SK-N-SH (cell line): ENCODE data around the gene DARS2. TPM values are rescaled to one million over a fixed set of nuclear protein-coding genes. Genes with fewer than 3 reads are reported as not detected.

Experiments used
- CTCF ChIA-PET: fragments of 300-600, 350-600 bp; formaldehyde crosslinking; extraction: SDS; loops from one replicate; lab custom pipeline; 2021; lab: Yijun Ruan, JAX
- POLR2A ChIA-PET: fragments of 350-600 bp; sonication (Branson Sonifier 250); formaldehyde crosslinking; extraction: SDS; loops from one replicate; lab custom pipeline; 2020; ENCODE audit warnings: antibody characterized with exemption, inconsistent platforms; lab: Yijun Ruan, JAX
- DNase-seq: peaks from one replicate; pipeline ENCODE4 v3.0.0; 2012
- H2AFZ ChIP-seq: fragments of 200-600 bp; sonication (generic); 2 replicates; pipeline ENCODE4 v1.8.1; 2016; ENCODE audit warnings: antibody characterized with exemption, mild to moderate bottlenecking, low read depth
- H3F3A ChIP-seq: fragments of 200-600 bp; sonication (generic); replicated peaks from 2 replicates; pipeline ENCODE3; 2016; ENCODE audit warnings: antibody characterized with exemption, mild to moderate bottlenecking; ENCODE audit not compliant: insufficient read depth
- H3K27ac ChIP-seq, 2 experiments: fragments of 200-500 bp in 1 of 2; fragments of 200-600 bp in 1 of 2; sonication (Bioruptor generic) in 1 of 2; sonication (generic), shearing (Covaris generic) in 1 of 2; 2 replicates each; pipeline versions ENCODE4 v1.5.1 to v1.6.1; 2014 to 2016; ENCODE audit warnings: low read depth in 2 of 2, inconsistent platforms in 1 of 2, low read length in 1 of 2, mild to moderate bottlenecking in 1 of 2, mixed read lengths in 1 of 2
- H3K27me3 ChIP-seq: fragments of 200-600 bp; sonication (generic), shearing (Covaris generic); 2 replicates; pipeline ENCODE4 v1.6.1; 2016; ENCODE audit warnings: mixed run types; ENCODE audit not compliant: insufficient read depth
- H3K36me3 ChIP-seq, 2 experiments: fragments of 200-500 bp in 1 of 2; fragments of 200-600 bp in 1 of 2; sonication (Bioruptor generic) in 1 of 2; sonication (generic) in 1 of 2; replicated peaks in 1 of 2; 2 replicates each; pipeline versions ENCODE3 to v1.5.1; 2014 to 2016; ENCODE audit warnings: low read length in 1 of 2, mild to moderate bottlenecking in 1 of 2; ENCODE audit not compliant: insufficient read depth in 2 of 2, control insufficient read depth in 1 of 2
- H3K4me1 ChIP-seq, 2 experiments: fragments of 200-500 bp in 1 of 2; fragments of 200-600 bp in 1 of 2; sonication (Bioruptor generic) in 1 of 2; sonication (generic), shearing (Covaris generic) in 1 of 2; 2 replicates each; pipeline versions ENCODE4 v1.5.1 to v1.6.1; 2014 to 2016; ENCODE audit warnings: low read depth in 1 of 2, low read length in 1 of 2, mixed run types in 1 of 2; ENCODE audit not compliant: insufficient read depth in 2 of 2, control insufficient read depth in 1 of 2
- H3K4me2 ChIP-seq: fragments of 200-600 bp; sonication (generic), shearing (Covaris generic); 2 replicates; pipeline ENCODE4 v1.6.1; 2017; ENCODE audit warnings: mixed run types
- H3K4me3 ChIP-seq, 2 experiments: fragments of 200-500 bp in 1 of 2; fragments of 200-600 bp in 1 of 2; sonication (Bioruptor generic) in 1 of 2; sonication (generic), shearing (Covaris generic) in 1 of 2; 2 replicates each; pipeline versions ENCODE4 v1.5.1 to v1.8.1; 2014 to 2016; ENCODE audit warnings: low read depth in 2 of 2, inconsistent platforms in 1 of 2, low read length in 1 of 2, mild to moderate bottlenecking in 1 of 2, mixed read lengths in 1 of 2, moderate library complexity in 1 of 2
- H3K79me2 ChIP-seq: fragments of 200-600 bp; sonication (generic); 2 replicates; pipeline ENCODE4 v1.8.1; 2017; ENCODE audit warnings: mild to moderate bottlenecking; ENCODE audit not compliant: insufficient read depth
- H3K9ac ChIP-seq: fragments of 200-600 bp; sonication (generic); 2 replicates; pipeline ENCODE4 v1.6.1; 2017; ENCODE audit warnings: mixed run types
- H3K9me2 ChIP-seq: fragments of 200-600 bp; sonication (generic); 2 replicates; pipeline ENCODE4 v1.6.1; 2017; ENCODE audit warnings: mixed run types
- H3K9me3 ChIP-seq: fragments of 200-600 bp; sonication (generic); 2 replicates; pipeline ENCODE4 v1.6.1; 2017; ENCODE audit warnings: mixed run types, mild to moderate bottlenecking, moderate library complexity
- H4K20me1 ChIP-seq: fragments of 200-600 bp; sonication (generic); 2 replicates; pipeline ENCODE4 v1.6.1; 2017; ENCODE audit warnings: mild to moderate bottlenecking, mixed run types; ENCODE audit not compliant: insufficient read depth
- ELF1 ChIP-seq: IDR thresholded peaks from 2 replicates; pipeline ENCODE4 v1.4.0; 2012
- EZH2phosphoT487 ChIP-seq: fragments of 200-600 bp; sonication (generic); IDR thresholded peaks from 2 replicates; pipeline ENCODE4 v1.6.1; 2017; ENCODE audit warnings: low read depth, mixed run types, mild to moderate bottlenecking, antibody characterized with exemption, moderate library complexity, borderline replicate concordance
- FOXJ3 ChIP-seq: sonication (generic); formaldehyde crosslinking; IDR thresholded peaks from 2 replicates; pipeline ENCODE4 v1.5.1; 2020; ENCODE audit warnings: mild to moderate bottlenecking, missing genetic modification reagents
- FOXM1 ChIP-seq: IDR thresholded peaks from 2 replicates; pipeline ENCODE4 v1.4.0; 2012; ENCODE audit warnings: low read depth, mild to moderate bottlenecking
- GABPA ChIP-seq: IDR thresholded peaks from 2 replicates; pipeline ENCODE4 v1.4.0; 2012; ENCODE audit warnings: low read depth, mild to moderate bottlenecking
- JUND ChIP-seq: IDR thresholded peaks from 2 replicates; pipeline ENCODE4 v1.4.0; 2012
- MEF2A ChIP-seq: IDR thresholded peaks from 2 replicates; pipeline ENCODE4 v1.4.0; 2012; ENCODE audit warnings: low read depth, borderline replicate concordance
- MXI1 ChIP-seq: IDR thresholded peaks from 2 replicates; pipeline ENCODE4 v1.6.1; 2012; ENCODE audit warnings: mild to moderate bottlenecking, low read depth, low read length, improper control_type of control experiment
- NRF1 ChIP-seq: IDR thresholded peaks from 2 replicates; pipeline ENCODE4 v1.6.1; 2012; ENCODE audit warnings: low read depth, mild to moderate bottlenecking, low read length
- PBX3 ChIP-seq: IDR thresholded peaks from 2 replicates; pipeline ENCODE4; 2012
- REST ChIP-seq: IDR thresholded peaks from 2 replicates; pipeline ENCODE4 v1.6.1; 2012; ENCODE audit warnings: mild to moderate bottlenecking, low read depth, low read length, moderate library complexity
- RFX5 ChIP-seq: IDR thresholded peaks from 2 replicates; pipeline ENCODE4 v1.6.1; 2012; ENCODE audit warnings: mild to moderate bottlenecking, improper control_type of control experiment, low read length
- RXRA ChIP-seq: IDR thresholded peaks from 2 replicates; pipeline ENCODE4 v1.4.0; 2012; ENCODE audit warnings: low read depth, mild to moderate bottlenecking, borderline replicate concordance
- SMC3 ChIP-seq: IDR thresholded peaks from 2 replicates; pipeline ENCODE4 v1.6.1; 2012; ENCODE audit warnings: low read depth, low read length, improper control_type of control experiment
- TAF1 ChIP-seq: IDR thresholded peaks from 2 replicates; pipeline ENCODE4 v1.6.1; 2012; ENCODE audit warnings: low read depth, mild to moderate bottlenecking, low read length, moderate library complexity, borderline replicate concordance
- TEAD4 ChIP-seq: IDR thresholded peaks from 2 replicates; pipeline ENCODE4 v1.4.0; 2012; ENCODE audit warnings: mild to moderate bottlenecking, borderline replicate concordance; ENCODE audit not compliant: insufficient read depth
- USF1 ChIP-seq: IDR thresholded peaks from 2 replicates; pipeline ENCODE4 v1.4.0; 2012; ENCODE audit warnings: low read depth, borderline replicate concordance
- USF2 ChIP-seq: fragments of 150-350 bp; IDR thresholded peaks from 2 replicates; pipeline ENCODE4 v1.6.1; 2017; ENCODE audit warnings: antibody characterized with exemption, low read length, low read depth, borderline replicate concordance
- YY1 ChIP-seq: IDR thresholded peaks from 2 replicates; pipeline ENCODE4 v1.4.0; 2012; ENCODE audit warnings: low read depth, mild to moderate bottlenecking
- ZBTB33 ChIP-seq: IDR thresholded peaks from 2 replicates; pipeline ENCODE4 v1.4.0; 2012; ENCODE audit warnings: low read depth, borderline replicate concordance
- WGBS: methylation state at CpG from one replicate; pipeline ENCODE4 v1.1.6; 2017; ENCODE audit warnings: low lambda C conversion rate; 5-methylcytosine and 5-hydroxymethylcytosine counted together
- polyA plus RNA-seq, 3 experiments: library from polyadenylated mRNA; depleted of rRNA; stranded (reverse); fragments of >200 nt; gene quantifications; 2 replicates each; pipeline ENCODE4 v1.2.3, GENCODE V29; 2012

Gene DARS2
- polyA plus RNA-seq, 1 of the 3 experiments (the other 2 are of a cell fraction): 17.1 TPM

GRCh38 chr1:173868266-173869020 is 44.0 kb downstream of the DARS2 start, which contains the start of gene ZBTB37 (continued):
- TF ChIP-seq ZBTB33 (no peak), TEAD4 (no peak; the same call in 1 of the 2 replicates), PBX3 (no peak; the same call in 1 of the 2 replicates), GABPA (peak; percentile 93), JUND (no peak), RFX5 (no peak)

GRCh38 chr1:173869021-173869359 is 44.5 kb downstream of the DARS2 start:
- H3K36me3 ChIP-seq: peaks cover 51 to 60% of the 10 kb centered on the region in 2 experiments
- H3K9ac ChIP-seq: peak overlapping the region; percentile 79
- H2AFZ ChIP-seq: peak overlapping the region; percentile 67
- WGBS: 9% methylated on average over 5 of the region's 5 CpGs
- no peaks in the 10 kb centered on the region for H3K9me3 ChIP-seq
- H4K20me1 ChIP-seq: peaks cover 33% of the 10 kb centered on the region
- H3K4me1 ChIP-seq: peaks cover 11 to 38% of the 10 kb centered on the region in 2 experiments; a peak in 3 of 4 replicates
- peak overlapping the region; percentile 74 to 97 for H3K27ac ChIP-seq
- CTCF ChIA-PET: interaction anchor here (1.6 kb wide), 1 partner anchor 438 kb away, joined by 4 read pairs; no protein-coding TSS in a partner anchor
- H3K9me2 ChIP-seq: no peaks in the 10 kb centered on the region
- DNase-seq: no peak
- peaks cover 49% of the 10 kb centered on the region for H3F3A ChIP-seq
- no peak for TF ChIP-seq FOXJ3 (CRISPR knock-in tag)
- no peak for TF ChIP-seq SMC3
- TF ChIP-seq GABPA: no peak
- TF ChIP-seq JUND: no peak
- no peak for TF ChIP-seq RXRA
- no peak for TF ChIP-seq MXI1
- TF ChIP-seq NRF1: no peak
- TF ChIP-seq REST: no peak
- TF ChIP-seq RFX5: no peak
- TF ChIP-seq ELF1: no peak
- TF ChIP-seq MEF2A: no peak
- no peak for TF ChIP-seq YY1
- TF ChIP-seq USF2: no peak
- no peak for TF ChIP-seq PBX3
- no peak for TF ChIP-seq EZH2phosphoT487
- no peak for TF ChIP-seq FOXM1
- no peak for TF ChIP-seq USF1
- no peak for TF ChIP-seq TAF1
- peak overlapping the region; percentile 79 for H3K4me2 ChIP-seq
- peak overlapping the region; percentile 82 to 90 for H3K4me3 ChIP-seq
- POLR2A ChIA-PET: interaction anchor here (1.0 to 2.5 kb wide), 7 partner anchors 23 to 154 kb away, joined by 4 to 14 read pairs (median 6); partner anchors contain the start of genes CENPL, DARS2, KLHL20 and RC3H1
- no peaks in the 10 kb centered on the region for H3K27me3 ChIP-seq
- H3K79me2 ChIP-seq: peaks cover 47% of the 10 kb centered on the region
